OCI-LY3 (cell line): ENCODE measurements around the gene IL36B.

Source experiments
- EZH2phosphoT487 ChIP-seq: fragments of 200-600 bp; shearing (Covaris generic); IDR thresholded peaks from 2 replicates; pipeline ENCODE4 v1.6.1; 2018; ENCODE audit warnings: antibody characterized with exemption, mixed run types, low read depth
- TF ChIP-seq, protein P1 (sequence below): fragments of 200-600, 300-600 bp; sonication (generic); IDR thresholded peaks from 2 replicates; pipeline ENCODE4 v1.5.1; 2014; ENCODE audit warnings: antibody characterized with exemption, low read length, low read depth

GRCh38 chr2:112989611-112990010, 63.1 kb downstream of the IL36B start:
- TF ChIP-seq, protein P1, sequence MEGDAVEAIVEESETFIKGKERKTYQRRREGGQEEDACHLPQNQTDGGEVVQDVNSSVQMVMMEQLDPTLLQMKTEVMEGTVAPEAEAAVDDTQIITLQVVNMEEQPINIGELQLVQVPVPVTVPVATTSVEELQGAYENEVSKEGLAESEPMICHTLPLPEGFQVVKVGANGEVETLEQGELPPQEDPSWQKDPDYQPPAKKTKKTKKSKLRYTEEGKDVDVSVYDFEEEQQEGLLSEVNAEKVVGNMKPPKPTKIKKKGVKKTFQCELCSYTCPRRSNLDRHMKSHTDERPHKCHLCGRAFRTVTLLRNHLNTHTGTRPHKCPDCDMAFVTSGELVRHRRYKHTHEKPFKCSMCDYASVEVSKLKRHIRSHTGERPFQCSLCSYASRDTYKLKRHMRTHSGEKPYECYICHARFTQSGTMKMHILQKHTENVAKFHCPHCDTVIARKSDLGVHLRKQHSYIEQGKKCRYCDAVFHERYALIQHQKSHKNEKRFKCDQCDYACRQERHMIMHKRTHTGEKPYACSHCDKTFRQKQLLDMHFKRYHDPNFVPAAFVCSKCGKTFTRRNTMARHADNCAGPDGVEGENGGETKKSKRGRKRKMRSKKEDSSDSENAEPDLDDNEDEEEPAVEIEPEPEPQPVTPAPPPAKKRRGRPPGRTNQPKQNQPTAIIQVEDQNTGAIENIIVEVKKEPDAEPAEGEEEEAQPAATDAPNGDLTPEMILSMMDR: no peak
- no peak for TF ChIP-seq EZH2phosphoT487
